ENCODE results near the gene SLC1A7. TPM values are rescaled to one million over a fixed set of nuclear protein-coding genes. Genes with fewer than 3 reads are reported as not detected.

SLC1A7 gene
- total and polyA plus RNA-seq, 2 experiments from 2014 or later: not detected

DNA sequence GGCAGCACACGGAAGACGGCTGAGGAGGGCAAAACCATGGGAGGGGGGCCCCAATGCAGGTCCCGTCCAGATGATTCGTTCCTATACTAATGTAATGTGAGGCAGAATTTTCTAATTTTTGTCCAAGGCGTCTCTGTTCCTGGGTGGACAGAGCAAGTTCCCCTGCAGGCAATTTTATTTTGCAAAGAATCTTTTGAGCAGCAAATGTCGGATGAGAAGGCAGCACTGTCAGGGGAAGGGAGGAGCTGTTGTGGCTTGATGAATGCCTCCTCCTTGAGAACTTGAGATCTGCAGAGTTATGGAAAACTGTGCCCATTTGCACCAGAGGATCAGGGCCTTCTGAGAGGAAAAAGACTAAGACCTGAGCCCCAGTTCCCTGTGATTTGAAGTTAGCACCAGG is 17.3 kb downstream of the SLC1A7 start:
- Histone ChIP-seq H3K36me3 (no peaks in the 10 kb centered on the region), H3K4me1 (ENCODE audit: low read depth) (peaks cover 9% of the 10 kb centered on the region), H3K27ac (no peak overlapping the region), H3K9me3 (ENCODE audit: low read depth) (no peaks in the 10 kb centered on the region), H3K4me3 (no peak overlapping the region), H3K27me3 (no peaks in the 10 kb centered on the region)
- TF ChIP-seq, protein P1, sequence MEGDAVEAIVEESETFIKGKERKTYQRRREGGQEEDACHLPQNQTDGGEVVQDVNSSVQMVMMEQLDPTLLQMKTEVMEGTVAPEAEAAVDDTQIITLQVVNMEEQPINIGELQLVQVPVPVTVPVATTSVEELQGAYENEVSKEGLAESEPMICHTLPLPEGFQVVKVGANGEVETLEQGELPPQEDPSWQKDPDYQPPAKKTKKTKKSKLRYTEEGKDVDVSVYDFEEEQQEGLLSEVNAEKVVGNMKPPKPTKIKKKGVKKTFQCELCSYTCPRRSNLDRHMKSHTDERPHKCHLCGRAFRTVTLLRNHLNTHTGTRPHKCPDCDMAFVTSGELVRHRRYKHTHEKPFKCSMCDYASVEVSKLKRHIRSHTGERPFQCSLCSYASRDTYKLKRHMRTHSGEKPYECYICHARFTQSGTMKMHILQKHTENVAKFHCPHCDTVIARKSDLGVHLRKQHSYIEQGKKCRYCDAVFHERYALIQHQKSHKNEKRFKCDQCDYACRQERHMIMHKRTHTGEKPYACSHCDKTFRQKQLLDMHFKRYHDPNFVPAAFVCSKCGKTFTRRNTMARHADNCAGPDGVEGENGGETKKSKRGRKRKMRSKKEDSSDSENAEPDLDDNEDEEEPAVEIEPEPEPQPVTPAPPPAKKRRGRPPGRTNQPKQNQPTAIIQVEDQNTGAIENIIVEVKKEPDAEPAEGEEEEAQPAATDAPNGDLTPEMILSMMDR (IDR thresholded peaks at IDR 0.05; ENCODE audit: low read depth, low read length): no peak
- DNase-seq (ENCODE audit: low read depth in 1 of 2, low spot score in 1 of 2): no peak

DNA sequence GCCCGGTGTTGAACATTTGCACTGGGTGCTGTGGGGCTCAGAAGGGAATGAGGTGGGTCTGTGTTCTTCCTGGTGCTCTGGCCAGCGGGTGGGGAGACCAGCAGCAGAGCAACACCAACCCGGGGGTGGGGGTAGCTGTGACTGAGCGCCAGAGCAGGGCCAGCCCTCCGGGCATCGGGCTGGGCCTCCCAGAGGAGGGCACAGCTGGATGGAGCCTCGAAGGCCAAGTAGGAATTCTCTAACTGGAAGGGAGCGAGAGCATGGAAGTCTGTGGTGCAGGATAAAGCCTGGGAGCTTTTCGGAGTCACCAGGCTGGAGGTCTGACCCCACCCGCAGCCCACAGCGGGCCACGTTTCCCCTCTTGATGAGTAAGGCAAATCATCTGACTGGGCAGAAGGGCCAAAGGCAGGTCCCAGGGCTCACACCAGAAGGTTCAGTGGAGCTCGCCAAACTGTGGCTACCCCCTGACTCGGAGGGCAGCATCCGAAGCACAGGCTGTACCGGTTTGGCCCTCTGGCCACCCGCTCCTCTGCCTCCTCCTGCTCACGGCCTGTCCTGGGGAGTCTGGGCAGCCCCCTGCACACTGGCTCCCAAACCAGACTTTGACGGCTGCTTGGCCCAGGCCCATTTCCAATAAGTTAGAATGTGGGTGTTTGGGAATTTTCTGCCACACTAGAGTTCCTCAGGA is 18.8 kb downstream of the SLC1A7 start:
- DNase-seq (ENCODE audit: low read depth in 1 of 2, low spot score in 1 of 2): peak in 1 of 2 donors; percentile 81
- no peaks in the 10 kb centered on the region for H3K27me3 ChIP-seq
- H3K27ac ChIP-seq: no peak overlapping the region
- TF ChIP-seq, protein P1 (IDR thresholded peaks at IDR 0.05; ENCODE audit: low read depth, low read length): no peak
- H3K36me3 ChIP-seq: no peaks in the 10 kb centered on the region
- no peaks in the 10 kb centered on the region for H3K9me3 ChIP-seq (ENCODE audit: low read depth)
- peaks cover 4% of the 10 kb centered on the region for H3K4me1 ChIP-seq (ENCODE audit: low read depth)
- H3K4me3 ChIP-seq: no peak overlapping the region

DNA sequence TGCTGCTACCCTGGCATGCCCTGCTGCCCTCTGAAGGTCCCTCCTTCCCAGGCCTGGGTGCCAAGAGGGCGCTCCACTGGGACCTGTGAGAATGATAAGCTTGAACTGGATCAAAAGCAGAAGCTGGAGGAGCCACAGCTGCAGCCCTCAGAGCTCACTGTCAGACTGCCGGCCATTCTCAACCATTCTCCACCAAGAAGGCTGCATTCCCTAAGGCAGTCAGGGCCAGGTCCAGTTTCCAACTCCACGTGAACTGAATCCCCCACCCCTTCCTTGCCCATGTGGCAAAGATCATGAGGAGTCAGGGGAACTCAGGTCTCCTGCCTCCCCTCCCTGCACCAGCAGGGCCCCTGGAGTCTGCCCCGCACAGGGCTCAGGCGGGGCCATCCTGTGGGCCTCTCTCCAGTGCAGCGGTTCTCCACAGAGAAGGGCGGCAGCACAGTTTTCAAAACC is 19.5 kb downstream of the SLC1A7 start:
- H3K9me3 ChIP-seq (ENCODE audit: low read depth): no peaks in the 10 kb centered on the region
- no peak overlapping the region for H3K4me3 ChIP-seq
- no peak for DNase-seq (ENCODE audit: low read depth in 1 of 2, low spot score in 1 of 2)
- H3K36me3 ChIP-seq: no peaks in the 10 kb centered on the region
- H3K27ac ChIP-seq: no peak overlapping the region
- peaks cover 4% of the 10 kb centered on the region for H3K4me1 ChIP-seq (ENCODE audit: low read depth)
- TF ChIP-seq, protein P1 (IDR thresholded peaks at IDR 0.05; ENCODE audit: low read depth, low read length): no peak
- no peaks in the 10 kb centered on the region for H3K27me3 ChIP-seq

DNA sequence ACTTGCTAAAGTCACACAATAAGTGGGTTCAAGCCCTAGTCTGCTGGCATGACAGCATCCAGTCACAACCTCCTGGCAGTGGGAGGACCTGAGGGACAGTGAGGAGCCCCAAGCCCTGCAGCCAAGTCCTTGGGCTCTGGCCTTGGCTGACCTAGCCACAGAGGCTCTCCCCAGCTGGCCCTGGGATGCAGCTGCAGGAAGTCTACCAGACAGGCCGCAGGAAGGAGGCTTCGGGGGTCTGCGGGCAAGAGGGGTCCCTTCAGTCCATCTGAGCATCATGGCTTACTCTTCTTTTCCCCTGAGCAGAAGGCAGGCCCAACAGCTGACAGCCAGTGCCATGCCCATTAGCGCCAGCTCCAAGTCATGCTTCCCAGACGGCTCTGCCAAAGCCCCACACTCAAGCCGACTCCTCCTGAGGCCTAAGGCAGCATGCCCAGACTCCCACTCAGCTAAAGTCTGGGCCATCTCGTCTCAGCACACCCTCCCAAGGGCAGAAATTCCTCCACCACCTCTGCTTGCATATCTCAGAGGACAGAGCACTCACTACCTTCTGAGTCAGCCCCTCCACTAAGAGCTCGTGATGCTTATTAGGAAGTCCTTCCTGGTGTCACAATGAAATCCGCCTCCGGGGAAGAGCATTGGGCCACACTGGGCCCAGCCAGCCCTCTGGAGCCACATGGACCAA is 20.1 kb downstream of the SLC1A7 start:
- no peak overlapping the region for H3K4me3 ChIP-seq
- no peaks in the 10 kb centered on the region for H3K9me3 ChIP-seq (ENCODE audit: low read depth)
- no peaks in the 10 kb centered on the region for H3K36me3 ChIP-seq
- H3K27ac ChIP-seq: no peak overlapping the region
- TF ChIP-seq, protein P1 (IDR thresholded peaks at IDR 0.05; ENCODE audit: low read depth, low read length): no peak
- H3K27me3 ChIP-seq: no peaks in the 10 kb centered on the region
- DNase-seq (ENCODE audit: low read depth in 1 of 2, low spot score in 1 of 2): peak in 1 of 2 donors; percentile 65
- H3K4me1 ChIP-seq (ENCODE audit: low read depth): peaks cover 4% of the 10 kb centered on the region

DNA sequence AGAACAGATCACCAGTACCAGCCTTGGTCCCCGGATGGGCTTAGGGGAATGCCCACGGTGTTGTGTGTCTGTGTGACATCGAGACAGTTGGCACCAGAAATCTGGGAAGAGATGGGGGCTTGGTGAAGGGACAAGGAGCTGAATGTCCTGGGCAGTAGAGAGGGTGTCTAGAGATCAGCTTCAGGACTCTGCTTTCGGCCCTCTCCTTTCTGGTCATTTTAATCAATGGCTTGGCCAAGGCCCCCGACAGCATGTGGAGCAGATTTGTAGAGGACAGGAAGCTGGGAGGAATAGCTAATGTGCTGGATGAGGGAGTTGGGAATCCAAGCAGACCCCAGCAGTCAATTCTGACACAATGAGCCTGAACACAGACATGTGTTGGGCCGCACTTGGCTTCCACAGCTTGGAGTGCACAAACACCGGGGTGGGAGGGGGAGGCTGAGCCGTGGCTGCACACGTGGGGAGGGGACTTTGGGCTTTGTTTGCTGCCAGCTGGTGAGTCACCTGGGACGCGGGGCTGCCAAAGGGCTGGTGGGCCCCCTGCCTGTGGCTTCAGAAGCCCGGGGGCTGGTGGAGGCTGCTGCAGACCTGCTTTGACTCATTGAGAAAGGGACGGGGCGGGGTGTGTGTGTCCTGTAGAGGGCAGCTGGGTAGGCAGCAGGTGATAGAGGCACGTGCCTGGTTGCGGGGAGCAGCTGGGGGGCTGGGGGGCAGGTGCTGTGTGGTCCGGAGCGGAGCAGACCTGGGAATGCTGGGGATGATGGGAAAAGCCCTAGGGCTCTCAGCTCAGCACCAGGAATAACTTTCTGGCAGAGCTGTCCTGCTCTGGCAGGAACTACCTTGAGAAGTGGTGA is 20.9 kb downstream of the SLC1A7 start:
- H3K27me3 ChIP-seq: no peaks in the 10 kb centered on the region
- peak in 1 of 2 donors; percentile 77 for DNase-seq (ENCODE audit: low read depth in 1 of 2, low spot score in 1 of 2)

More for the DNA sequence above, 20.9 kb downstream of the SLC1A7 start:
- Histone ChIP-seq H3K4me3 (no peak overlapping the region), H3K36me3 (no peaks in the 10 kb centered on the region), H3K9me3 (ENCODE audit: low read depth) (no peaks in the 10 kb centered on the region), H3K4me1 (ENCODE audit: low read depth) (peaks cover 7% of the 10 kb centered on the region), H3K27ac (no peak overlapping the region)
- TF ChIP-seq, protein P1 (IDR thresholded peaks at IDR 0.05; ENCODE audit: low read depth, low read length): no peak

Data from cardiac muscle cell (in vitro differentiated cells and primary cell).